Activated naive CD4-positive, alpha-beta T cell treated with anti-CD3 and anti-CD28 coated beads, Interleukin-2, amount 50 U/mL, for 16 hours (primary cell): ENCODE measurements around the gene PSMG4.

Source experiments
- DNase-seq: peaks from one replicate; pipeline ENCODE4 v3.0.0-alpha.2; 2020

PSMG4 gene, protein sequence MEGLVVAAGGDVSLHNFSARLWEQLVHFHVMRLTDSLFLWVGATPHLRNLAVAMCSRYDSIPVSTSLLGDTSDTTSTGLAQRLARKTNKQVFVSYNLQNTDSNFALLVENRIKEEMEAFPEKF

DNA sequence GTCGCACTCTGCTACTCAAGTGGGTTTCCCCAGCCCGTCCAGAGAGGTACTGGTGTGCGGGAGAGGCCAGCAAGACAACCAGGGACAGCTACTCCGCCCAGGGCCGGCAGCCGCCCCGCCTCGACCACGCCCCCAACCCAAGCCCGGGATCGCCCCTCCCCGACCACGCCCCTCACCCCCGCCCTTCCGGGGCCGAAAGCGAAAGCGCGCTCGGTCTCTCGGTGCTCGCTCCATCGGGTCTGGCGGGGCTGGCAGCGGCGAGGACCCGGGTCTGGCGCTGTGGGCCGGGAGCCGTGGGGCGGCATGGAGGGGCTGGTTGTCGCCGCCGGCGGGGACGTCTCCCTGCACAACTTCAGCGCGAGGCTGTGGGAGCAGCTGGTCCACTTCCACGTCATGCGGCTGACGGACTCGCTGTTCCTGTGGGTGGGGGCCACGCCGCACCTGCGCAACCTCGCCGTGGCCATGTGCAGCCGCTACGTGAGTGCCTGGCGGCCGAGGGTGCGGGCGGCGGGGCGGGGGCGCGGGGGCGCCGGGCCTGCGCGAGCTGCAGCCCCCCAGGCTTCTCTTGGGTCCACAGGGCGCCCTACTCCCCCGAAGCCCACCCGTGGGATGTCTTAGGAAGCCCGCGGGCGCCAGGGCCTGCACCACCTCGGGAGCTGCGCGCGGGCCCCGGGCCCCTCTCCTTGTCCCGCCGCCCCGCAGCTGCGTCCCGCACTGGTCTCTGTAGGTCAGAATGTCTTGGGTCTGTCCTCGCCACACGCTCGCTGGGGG is at the start of gene PSMG4:
Gene PSMG4, plus strand, starts transcription at position 228 of the 771 bp plus-strand sequence. Its CDS starts 76 bp downstream, at position 304.
- DNase-seq = peak; percentile 94

DNA sequence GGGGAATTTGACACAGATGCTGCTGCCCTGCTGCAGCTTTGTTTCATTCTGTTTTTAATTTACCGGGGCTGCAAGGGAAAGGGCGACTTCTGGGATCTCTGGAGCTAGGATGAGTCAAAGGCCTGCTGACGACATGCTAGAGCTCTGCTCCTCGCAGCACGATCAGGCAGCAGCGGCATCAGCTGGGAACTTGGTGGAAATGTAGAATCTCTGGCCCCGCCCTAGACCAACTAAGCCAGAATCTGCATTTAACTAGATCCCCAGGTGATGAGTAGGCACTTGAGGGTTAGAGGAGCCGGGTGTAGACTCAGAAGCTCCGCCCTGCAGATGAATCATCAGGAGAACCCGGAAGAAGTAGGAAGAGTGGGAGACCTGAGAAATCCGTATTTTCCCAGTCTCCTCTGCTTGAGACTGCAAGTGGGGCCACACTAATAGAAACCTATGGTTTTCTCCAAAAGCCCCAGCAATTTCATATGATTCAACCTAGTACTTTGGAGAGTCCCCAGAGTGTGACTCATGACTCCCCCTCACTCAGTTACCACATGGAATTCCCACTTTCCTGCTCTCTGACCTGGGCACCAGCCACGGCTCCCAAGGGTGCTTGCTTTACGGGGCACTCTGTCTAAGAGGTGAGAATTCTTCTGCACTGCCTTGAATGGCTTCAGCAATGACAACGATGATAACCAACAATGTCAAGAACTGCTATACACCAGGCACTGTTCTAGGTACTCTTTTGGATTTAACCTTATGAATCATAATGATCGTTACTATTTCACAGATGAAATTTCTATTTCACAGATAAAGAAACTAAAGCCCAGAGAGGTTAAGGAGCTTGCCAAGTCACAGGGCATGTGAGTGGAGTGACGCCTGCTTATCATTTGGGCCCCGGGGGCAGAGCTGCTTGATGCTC is 49.4 kb upstream of the PSMG4 start:
- DNase-seq = peak; percentile 50

DNA sequence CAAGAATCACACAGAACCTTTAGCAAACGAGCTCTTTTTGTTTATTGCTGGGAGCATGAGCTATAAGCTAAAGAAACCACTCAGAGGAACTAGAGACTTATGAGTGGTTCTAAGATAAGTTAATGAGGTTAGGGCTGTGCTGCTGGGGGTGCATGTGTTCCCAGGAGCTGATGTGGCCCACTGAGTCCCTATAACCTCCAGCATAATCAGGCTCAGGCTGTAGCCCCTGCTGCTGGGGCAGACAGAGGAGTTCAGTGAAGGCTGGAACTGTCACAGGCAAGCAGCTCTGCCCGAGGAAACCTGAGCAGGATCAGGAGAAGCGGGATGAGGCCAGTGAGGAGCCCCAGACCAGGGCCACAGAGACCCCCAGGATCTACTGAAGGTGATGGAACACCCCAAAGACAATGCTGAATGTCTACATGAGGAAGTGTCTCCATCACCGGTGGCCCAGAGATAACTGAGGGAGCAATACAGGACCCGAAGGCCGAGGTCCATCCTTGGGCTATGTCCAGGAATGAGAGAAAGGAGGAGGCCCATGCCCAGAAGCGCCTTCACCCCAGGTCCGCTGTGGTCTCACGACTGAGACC is 48.6 kb upstream of the PSMG4 start:
- DNase-seq = no peak

DNA sequence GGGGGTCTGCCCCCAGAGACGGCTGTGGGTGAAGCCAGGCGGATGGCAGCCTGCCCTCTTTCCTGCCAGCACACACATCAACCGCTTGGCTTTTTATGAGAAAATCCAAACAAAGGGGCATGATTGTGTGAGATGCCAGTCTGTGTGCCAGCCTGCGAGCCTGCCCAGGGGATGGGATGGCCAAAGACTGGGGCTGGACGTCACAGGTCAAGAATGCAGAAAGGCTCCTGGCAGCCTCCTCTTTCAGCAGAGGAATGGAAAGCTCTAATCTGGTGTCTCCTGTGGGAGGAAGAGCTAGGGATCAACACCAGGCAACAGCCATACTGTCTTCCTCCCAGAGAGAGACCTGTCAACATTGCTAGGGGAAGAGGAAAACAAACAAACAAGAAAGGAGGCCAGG is 47.1 kb upstream of the PSMG4 start:
- DNase-seq = no peak

DNA sequence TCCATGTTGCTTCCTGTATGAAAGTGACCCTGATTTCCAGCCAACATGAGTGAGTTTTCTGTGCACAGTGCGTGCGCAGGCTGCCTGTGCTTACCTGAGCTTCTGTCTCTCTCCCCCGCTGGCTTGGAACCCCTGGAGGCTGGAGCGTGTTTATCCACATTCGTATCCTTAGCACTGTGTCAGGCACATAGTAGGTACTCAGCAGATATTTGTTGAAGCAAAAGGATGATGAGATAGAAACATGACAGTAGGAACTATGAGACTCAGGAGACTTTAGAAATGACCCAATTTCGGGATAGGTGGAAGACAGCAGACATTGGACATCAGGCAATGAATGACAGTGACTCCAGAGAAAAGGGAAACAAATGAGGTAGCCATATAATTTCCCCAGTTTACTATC is 46.5 kb upstream of the PSMG4 start:
- no peak for DNase-seq

DNA sequence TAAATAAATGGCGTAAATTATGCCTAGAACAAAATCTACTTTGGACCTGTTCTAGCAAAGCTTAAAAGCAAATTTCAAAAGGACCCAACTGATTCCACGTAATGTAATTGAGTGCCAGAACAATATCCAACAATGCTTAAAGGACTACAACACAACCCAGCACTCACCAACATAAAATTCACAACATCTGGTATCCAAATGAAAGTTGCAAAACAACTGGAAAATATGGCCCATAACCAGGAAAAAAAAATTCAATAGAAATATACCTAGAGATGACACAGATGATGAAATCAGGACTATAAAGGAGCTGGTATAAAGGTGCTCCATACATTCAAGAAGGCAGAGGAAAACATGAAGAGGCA is 45.4 kb upstream of the PSMG4 start:
- no peak for DNase-seq

DNA sequence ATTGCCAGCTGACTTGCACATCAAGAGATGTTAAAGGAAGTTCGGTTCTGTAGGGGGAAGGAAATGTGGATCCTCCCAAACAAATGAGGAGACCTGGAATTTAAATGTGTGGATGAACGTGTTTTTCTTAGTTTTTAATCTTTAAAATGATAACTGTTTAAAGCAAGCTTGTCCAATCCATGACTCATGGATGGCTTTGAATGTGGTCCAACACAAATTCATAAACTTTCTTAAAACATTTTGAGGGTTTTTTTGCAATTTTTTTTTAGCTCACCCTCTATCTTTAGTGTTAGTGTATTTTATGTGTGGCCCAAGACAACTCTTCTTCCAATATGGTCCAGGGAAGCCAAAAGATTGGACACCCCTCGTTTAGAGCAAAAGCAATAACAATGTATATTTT is 43.8 kb upstream of the PSMG4 start:
- DNase-seq = no peak

DNA sequence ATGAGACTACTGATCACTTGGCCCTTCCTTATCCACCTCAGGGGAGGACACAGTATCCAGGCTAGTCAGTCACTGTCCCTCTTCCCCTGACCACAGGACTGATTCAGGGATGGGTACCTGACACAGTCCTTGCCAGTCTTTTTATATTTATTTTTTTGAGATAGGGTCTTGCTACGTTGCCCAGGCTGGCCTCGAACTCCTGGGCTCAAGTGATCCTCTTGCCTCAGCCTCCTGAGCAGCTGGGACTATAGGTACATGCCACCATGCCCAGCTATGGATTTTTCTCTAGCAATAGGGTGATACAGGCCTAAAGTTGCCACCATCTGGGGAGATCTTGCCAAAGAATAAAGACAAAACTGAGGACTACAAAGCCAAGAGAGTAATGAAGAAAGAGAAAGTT is 41.5 kb upstream of the PSMG4 start:
- DNase-seq = no peak

DNA sequence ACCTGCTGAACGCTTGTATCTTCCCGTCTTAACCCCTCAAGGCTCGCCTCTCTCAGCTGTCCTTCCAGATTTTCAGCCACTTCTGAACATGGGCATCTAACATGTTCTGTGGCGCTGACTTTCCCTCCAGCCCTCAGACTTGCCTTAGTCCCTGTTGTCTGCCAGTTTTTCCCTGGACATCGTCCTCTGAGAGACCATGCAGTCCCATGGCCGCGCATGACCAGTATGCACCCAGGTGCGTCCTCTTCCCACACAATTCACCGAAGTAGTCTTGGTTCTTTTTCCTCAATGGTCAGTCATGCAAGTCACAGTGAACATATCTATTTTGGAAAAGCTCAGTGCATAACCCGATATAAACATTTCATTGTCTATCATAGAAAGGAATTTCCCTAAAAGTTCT is 40.5 kb upstream of the PSMG4 start:
- no peak for DNase-seq

DNA sequence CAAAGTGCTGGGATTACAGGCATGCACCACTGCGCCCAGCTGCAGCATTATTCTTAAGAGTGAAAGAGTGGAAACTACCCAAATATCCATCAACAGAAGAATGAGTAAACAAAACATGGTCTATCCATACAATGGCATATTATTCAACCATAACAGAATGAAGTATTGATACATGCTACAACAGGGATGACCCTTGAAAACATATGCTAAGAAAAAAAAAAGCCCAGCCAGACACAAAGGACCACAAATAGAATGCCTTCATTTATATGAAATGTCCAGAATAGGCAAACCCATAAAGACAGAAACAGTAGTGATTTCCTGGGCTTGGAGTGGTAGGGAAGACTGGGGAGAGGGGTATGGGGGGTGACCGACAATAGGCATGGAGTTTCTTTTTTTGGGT is 38.4 kb upstream of the PSMG4 start:
- no peak for DNase-seq

DNA sequence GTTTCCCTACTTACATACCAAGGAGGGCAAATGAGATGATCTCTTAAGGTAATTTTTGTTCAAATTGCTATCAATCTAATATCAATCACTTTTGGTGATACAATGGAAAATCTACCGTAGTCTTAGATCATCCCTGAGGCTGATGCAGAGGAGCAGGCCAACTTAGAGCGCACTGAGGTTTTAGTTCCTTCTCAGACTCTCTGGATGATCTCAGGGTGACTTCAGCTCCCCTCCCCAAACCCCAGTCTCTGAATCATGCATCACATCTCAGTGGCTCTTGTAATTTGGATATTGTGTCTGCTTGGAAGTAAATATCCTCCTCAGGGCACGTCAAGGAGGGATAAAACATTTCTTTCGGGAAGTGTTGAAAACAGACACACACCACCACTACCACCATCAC is 37.2 kb upstream of the PSMG4 start:
- DNase-seq = no peak

DNA sequence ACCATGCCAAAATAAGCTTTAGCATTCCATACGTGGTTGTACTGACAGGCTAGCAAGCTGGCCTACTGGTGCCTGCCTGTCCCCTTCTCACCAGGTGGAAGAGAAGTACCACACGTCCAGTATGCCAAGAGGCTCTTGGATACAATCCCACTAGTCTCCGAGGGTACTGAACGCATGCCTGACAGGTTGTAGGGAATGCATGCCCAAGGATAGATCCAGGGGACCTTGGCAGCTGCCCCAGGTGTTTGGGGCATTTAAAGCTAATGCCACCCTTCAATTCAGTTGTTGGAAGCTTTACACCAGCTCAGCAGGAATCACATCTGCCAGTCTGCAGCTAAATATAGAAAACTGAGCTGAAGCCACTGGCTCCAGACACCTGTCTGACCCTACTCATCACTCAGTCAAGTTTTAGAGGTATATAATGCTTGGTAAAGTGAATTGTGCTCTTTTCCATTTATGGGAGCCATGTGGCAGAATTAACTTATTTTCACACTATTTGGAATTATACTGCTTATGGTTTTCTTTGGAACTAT is 36.2 kb upstream of the PSMG4 start:
- no peak for DNase-seq

DNA sequence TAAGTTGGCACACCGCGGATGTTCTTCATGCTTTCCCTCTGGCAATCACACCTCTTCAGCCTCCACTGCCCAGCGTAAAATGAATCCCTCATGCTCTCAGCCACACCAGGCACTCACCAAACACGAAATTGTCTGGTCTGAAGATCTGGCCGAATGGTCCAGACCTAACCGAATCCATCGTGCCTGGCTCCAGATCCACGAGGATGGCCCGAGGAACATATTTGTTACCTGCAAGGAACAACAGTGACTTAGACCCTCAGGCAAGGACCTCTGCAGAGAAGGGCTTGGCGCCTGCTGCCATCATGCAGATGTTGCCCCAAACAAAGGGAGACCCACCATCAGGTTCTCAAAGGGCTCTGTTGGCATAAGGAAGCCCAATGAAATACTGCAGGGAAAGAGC is 32.7 kb upstream of the PSMG4 start:
- no peak for DNase-seq

DNA sequence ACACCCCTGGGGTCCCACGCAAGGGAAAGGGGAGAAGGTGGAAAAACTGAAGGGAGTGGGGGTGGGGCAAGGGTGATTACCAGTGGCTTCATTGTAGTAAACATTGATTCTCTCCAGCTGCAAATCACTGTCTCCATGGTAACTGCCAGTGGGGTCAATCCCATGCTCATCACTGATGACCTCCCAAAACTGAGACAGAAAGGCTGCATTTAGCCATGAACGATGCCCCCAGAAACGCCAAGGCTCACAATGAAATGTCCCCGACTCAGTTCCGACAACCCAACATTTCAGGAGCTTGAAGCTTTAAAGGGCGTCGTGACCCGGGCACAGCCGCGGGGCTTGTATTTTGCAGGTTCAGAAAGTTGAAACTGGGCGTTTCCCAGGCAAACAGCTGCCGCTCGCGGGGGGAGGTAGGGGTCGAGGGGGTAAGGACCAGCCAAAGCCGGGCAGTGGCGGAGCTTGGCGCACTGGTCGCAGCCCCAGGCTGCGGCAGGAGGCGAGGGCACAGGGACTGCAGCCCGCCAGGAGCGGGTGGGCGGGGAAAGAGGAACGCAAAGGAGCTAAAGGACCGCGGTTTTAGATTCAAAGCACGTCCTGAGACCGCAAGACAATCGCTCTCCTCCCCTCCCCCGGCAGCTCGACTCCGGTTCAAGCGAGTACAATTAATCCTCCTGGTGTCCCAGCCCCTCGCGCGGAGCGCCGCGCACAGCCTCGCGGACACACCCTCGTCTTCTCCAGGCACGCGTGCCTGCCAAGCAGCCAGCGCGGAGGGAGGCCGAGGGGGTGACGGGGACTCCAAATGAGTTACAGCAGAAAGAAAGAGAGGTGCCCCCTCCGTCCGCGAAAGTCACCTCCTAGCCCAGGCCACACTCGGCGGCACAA is 32.0 kb upstream of the PSMG4 start:
- peak; percentile 29 for DNase-seq

DNA sequence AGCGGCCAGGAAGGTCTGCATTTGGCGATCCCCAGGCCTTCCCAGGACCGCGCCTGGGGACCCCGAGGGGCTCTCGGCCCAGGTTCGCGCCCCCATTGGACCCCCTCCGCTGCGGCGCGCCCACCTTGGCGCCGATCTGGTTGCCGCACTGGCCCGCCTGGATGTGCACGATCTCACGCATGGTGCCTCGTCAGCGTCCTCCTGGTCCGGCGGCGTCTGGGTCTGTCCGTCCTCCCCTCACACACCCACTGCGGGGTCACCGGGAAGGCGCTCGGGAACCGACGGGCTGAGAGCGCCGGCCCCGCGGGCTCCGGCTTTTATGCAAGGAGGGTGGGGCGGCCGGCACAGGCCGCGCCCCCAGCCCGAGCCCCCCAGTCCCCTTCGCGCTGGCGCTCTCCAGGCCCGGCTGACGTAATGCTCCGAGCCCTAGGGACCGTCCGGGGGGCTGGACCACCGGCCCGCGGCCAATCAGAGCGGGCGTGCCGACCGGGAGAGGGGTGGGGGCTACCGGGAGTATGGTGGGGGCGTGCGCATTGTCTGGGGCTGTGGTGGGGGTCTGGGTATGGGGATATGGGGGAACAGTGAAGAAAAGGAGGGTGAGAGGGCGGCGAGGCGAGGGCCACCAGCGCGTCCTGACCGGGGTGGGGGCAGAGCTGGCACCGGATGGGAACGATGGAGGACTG is 31.2 kb upstream of the PSMG4 start, which contains the start of gene TUBB2B:
Gene TUBB2B, minus strand, starts transcription at position 291 of the 683 bp plus-strand sequence. Its CDS starts 110 bp downstream, at position 181.
- no peak for DNase-seq

DNA sequence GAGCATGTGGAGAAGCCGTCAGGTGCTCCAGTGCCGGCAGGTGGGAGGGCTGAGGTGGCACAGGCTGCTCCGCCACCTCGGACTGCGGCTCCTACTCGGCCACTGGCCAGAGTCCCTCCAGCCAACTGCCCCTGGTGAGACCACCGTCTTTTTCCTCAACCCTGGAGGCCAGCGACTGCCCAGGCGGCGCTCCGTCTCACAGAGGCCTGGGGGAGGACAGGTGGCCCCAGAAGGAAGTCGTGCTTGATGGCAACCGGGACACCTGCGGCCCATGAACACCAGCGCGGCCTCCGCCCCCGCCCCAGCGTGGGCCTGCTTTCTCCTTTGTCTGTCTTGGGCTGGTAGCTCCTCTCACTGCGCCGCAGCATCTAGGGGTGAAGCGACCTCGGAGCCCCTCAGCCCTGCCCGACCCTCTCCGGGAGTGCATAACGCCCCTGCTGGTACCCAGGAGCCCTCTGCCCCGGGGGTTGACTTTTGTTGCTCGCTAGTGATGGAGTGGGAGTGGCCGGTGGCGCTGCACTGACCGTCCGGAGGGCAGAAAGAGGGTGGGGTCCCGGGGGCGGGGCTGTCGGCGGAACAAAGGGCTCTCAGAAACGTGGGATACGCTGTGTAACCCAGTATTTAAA is 30.6 kb upstream of the PSMG4 start:
- peak; percentile 37 for DNase-seq

DNA sequence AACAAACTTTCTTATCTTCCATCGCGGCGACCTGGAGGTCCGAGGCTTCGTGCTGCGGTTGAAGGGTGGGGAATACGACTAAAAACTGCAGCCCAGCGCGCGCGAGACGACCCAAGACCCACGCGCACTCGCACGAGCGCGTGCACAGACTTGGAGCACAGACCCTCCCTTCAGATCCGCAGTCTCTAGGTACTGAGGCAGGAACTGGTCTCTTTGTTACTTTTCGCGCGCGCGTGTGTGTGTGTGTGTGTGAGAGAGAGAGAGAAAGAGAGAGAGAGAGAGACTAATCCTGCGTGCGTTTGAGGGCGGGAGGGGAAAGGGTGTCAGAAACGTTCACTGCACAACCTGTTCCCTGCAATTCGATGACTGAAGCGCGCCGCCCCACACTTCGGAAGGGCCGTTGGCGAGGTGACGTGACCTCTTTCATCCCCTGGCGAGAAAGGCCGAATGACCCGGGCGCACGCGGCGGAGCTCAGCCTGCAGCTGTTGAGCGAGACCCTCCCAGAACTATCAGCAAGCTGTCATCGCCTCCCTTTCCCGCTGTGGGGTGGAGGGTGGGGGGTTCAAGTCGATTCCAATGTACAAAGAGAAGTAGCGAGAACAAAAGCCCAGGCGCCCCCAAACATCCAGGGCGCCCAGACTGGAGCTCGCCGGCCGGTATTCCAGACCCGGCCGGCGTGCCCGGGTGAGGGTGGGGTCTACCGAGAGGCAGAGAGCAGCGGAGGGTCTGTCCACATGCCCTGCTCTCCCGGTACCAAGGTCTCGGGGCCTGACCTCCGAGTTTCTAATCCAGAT is 29.8 kb upstream of the PSMG4 start:
- peak; percentile 46 for DNase-seq

DNA sequence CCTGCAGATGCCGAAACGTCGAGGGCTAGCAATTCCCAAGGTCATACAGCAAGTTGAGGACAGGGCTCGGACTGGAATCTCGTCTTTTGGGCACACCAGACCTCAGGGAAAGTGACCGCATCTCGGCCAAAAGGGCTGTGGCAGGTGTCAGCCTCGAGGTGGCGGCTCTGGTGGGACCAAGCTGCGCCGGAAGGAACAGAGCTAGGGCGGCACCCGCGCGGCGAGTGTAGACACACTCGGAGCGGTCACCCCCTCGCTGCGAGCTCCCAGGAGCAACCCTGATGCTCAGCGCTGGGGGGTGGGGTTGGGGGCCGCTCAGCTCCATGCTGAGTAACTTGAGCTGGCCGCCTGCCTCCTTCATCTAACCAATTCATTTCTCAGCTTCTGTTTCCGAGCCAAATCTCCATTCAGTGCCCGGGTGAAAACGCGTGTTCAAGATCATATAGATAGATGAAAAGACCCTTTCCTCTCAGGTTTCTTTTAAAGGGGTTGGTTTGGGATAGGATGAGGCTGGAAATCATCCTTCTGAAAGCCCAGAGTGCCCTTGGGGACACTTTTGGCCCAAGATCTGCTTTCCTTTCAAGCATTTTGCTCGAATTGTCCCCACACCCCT is 29.1 kb upstream of the PSMG4 start:
- peak; percentile 30 for DNase-seq

DNA sequence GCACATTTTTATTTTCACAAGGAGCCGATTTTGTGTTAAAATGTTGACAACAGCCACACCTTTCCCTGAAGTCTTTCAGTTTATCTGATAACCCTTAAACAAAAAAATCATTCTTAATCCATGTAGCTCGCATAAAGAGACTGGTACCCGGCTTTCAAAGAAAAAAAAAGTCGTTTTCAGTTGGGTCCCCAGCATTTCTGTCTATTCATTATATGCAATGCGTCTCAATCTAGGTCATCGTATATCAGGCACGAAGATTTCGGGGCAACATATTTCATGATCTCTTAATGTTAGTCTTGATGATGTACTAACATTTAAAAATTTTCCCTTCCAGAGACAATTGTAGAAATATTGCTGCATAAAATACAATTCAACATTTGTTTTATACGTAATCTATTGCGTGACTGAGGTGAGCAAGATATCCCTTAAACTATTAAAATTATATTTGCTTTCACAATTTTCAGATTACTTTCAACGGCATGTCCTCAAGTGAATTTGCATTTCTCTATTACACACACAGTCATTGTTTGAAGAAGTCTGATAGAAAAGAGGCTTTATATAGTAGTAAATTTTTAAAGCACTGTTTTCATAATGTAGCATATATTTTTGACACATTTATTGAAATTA is 28.4 kb upstream of the PSMG4 start:
- no peak for DNase-seq
